Smooth muscle cell (in vitro differentiated cells): ENCODE results near the gene RIN1. TPM values are rescaled to one million over a fixed set of nuclear protein-coding genes. Genes with fewer than 3 reads are reported as not detected.

Source experiments
- DNase-seq: peaks from one replicate; lab custom pipeline; 2025; ENCODE audit not compliant: unreplicated experiment; lab: John Stamatoyannopoulos, UW
- H2AFZ ChIP-seq: fragments of 200-600 bp; sonication (generic); 2 replicates; pipeline ENCODE4 v1.6.0; 2016; ENCODE audit warnings: antibody characterized with exemption, low read depth, mild to moderate bottlenecking
- H3F3A ChIP-seq: fragments of 200-600 bp; sonication (generic); 2 replicates; pipeline ENCODE4 v1.6.0; 2017; ENCODE audit warnings: antibody characterized with exemption, low read depth
- H3K27ac ChIP-seq: fragments of 200-600 bp; sonication (generic); 2 replicates; pipeline ENCODE4 v1.5.1; 2016; ENCODE audit warnings: low read depth, mild to moderate bottlenecking
- H3K27me3 ChIP-seq: fragments of 200-600 bp; sonication (generic); 2 replicates; pipeline ENCODE4 v1.6.1; 2016; ENCODE audit warnings: low read depth, mild to moderate bottlenecking
- H3K36me3 ChIP-seq: fragments of 200-600 bp; sonication (generic); 2 replicates; pipeline ENCODE4 v1.5.1; 2016; ENCODE audit warnings: low read depth
- H3K4me1 ChIP-seq: fragments of 200-600 bp; sonication (generic); 2 replicates; pipeline ENCODE4 v1.5.1; 2016; ENCODE audit warnings: low read depth
- H3K4me2 ChIP-seq: fragments of 200-600 bp; sonication (generic); 2 replicates; pipeline ENCODE4 v1.6.0; 2016; ENCODE audit warnings: mild to moderate bottlenecking
- H3K4me3 ChIP-seq: fragments of 200-600 bp; sonication (generic); 2 replicates; pipeline ENCODE4 v1.5.1; 2016; ENCODE audit warnings: mild to moderate bottlenecking
- H3K79me2 ChIP-seq: fragments of 200-600 bp; sonication (generic); 2 replicates; pipeline ENCODE4 v1.6.0; 2016; ENCODE audit warnings: low read depth, mild to moderate bottlenecking
- H3K9ac ChIP-seq: fragments of 200-600 bp; sonication (generic); 2 replicates; pipeline ENCODE4 v1.6.0; 2016; ENCODE audit warnings: low read depth
- H3K9me3 ChIP-seq: fragments of 200-600 bp; sonication (generic); replicated peaks from 2 replicates; pipeline ENCODE4 v1.5.1; 2016; ENCODE audit warnings: low read depth
- H4K20me1 ChIP-seq: fragments of 200-600 bp; sonication (generic); 2 replicates; pipeline ENCODE4 v1.6.0; 2016; ENCODE audit warnings: low read depth
- CTCF ChIP-seq: fragments of 200-600 bp; sonication (generic); IDR thresholded peaks from 2 replicates; pipeline ENCODE4 v1.5.1; 2017; ENCODE audit warnings: borderline replicate concordance, mild to moderate bottlenecking, antibody characterized with exemption; ENCODE audit not compliant: insufficient read depth, poor library complexity, severe bottlenecking
- WGBS: methylation state at CpG from one replicate; pipeline ENCODE4 v1.1.7; 2016; ENCODE audit warnings: low lambda C conversion rate; 5-methylcytosine and 5-hydroxymethylcytosine counted together
- polyA plus RNA-seq: library from polyadenylated mRNA; unstranded; fragments of >200 nt; fragmentation: Nextera tagmentation; extraction: Ambion mirVana; gene quantifications from 2 replicates; pipeline ENCODE4 v1.2.1, GENCODE V29; 2016
- total RNA-seq: library from RNA; depleted of rRNA; stranded (reverse); fragments of >200 nt; gene quantifications from 2 replicates; pipeline ENCODE4 v1.2.3, GENCODE V29; 2014

Gene RIN1
- total and polyA plus RNA-seq, 2 experiments from 2014 or later: 15.3 to 18.0 TPM

DNA sequence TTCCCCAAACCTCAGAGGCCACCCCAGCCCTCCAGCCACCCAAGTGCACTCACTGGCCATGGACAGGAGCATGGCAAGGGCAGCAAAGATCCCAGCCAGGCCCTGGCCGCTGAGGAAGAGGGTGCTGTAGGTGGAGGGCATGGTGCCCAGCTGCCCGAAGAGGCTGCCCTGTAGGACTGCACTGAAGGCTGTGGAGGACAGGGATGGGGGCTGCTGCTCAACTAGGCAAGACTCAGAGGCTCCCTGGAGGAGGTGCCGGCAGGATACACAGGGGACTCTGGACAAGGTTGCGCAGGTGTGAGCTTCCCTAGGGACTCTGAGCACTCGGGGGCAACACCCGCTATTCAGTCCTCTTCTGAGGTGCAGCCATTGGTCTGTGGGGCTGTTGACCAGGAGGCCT is 32.2 kb upstream of the RIN1 start:
- Histone ChIP-seq H4K20me1 (peaks cover 12% of the 10 kb centered on the region), H3K9ac (no peak overlapping the region), H3K27me3 (no peaks in the 10 kb centered on the region), H3K4me1 (peaks cover 6% of the 10 kb centered on the region), H3K9me3 (no peaks in the 10 kb centered on the region), H3K4me2 (no peak overlapping the region), H3K4me3 (no peak overlapping the region), H3F3A (peaks cover 4% of the 10 kb centered on the region), H2AFZ (no peak overlapping the region), H3K79me2 (no peaks in the 10 kb centered on the region), H3K36me3 (no peaks in the 10 kb centered on the region), H3K27ac (no peak overlapping the region)
- over 99% methylated on average over 6 of the region's 6 CpGs for WGBS
- no peak for TF ChIP-seq CTCF
- DNase-seq: no peak

DNA sequence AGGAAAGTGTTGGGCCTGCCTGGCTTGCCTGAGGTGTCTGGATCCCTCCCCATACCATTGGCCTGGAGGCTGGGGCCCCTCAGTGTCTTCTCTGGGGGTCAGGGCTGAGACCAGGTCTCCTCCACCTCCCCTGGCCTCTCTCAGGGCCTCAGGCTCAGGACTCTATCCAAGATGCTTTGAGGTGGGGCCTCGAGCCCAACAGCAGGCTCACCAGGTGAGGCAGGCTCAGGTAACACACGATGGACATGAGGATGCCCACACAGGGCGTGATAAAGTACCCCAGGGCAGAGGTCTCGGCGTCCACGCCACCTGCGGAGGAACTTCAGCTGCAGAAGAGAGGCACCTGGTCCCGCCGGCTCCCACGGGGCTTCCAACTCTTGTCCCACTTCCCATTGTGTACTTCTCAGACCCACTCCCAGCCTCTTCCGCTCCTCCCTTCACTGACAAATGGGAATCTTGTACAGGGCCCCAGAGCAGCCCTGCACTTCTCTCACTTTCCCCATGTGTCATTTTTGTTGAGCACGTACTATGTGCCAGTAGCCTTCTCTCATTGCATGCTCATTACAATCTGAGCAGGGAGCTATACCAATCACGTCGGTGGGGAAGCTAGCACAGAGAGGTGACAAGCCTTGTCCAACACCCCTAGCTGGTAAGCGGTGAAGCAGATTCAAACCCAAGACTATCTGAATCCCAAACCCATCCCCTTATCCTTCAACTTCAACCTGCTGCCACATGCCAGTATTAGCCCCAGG is 31.5 kb upstream of the RIN1 start:
- Histone ChIP-seq H3K27me3 (no peaks in the 10 kb centered on the region), H3K4me1 (peaks cover 6% of the 10 kb centered on the region), H3K36me3 (no peaks in the 10 kb centered on the region), H3K9me3 (no peaks in the 10 kb centered on the region), H3K27ac (no peak overlapping the region), H4K20me1 (peaks cover 12% of the 10 kb centered on the region), H2AFZ (no peak overlapping the region), H3F3A (peaks cover 3% of the 10 kb centered on the region), H3K9ac (no peak overlapping the region), H3K4me2 (no peak overlapping the region), H3K79me2 (no peaks in the 10 kb centered on the region), H3K4me3 (no peak overlapping the region)
- 97% methylated on average over 15 of the region's 15 CpGs for WGBS
- no peak for DNase-seq
- no peak for TF ChIP-seq CTCF

DNA sequence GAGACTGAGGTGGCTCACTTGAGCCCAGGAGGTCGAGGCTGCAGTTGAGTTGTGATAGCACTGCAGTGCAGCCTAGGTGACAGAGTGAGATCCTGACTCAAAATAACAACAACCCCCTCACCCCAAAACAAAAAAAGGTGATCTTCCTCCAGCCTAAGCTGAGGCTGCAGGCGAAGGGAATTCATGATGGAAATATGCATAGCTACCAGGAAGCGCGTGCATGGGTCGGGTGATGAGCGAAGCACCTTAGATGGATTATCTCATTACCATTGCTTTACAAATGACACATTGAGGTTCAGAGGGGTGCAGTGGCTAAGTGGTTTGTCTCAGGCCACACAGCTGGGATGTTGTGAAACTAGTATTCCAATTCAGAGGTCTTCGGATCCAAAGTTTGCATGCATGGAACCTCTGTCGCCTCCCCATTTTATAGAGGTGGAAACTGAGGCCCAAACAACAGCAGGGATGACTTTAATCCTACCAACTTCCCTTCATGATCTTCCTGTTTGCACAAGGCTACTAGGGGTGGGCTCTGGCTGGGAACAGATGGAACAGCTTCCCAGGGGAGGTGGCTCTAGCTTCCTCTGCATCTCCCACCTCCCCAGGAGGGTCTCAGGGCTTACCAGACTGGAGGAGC is 30.7 kb upstream of the RIN1 start:
- peaks cover 12% of the 10 kb centered on the region for H4K20me1 ChIP-seq
- no peak overlapping the region for H2AFZ ChIP-seq
- TF ChIP-seq CTCF: no peak
- H3K27ac ChIP-seq: no peak overlapping the region
- H3K27me3 ChIP-seq: no peaks in the 10 kb centered on the region
- no peaks in the 10 kb centered on the region for H3K9me3 ChIP-seq
- no peak overlapping the region for H3K4me3 ChIP-seq
- peaks cover 6% of the 10 kb centered on the region for H3K4me1 ChIP-seq
- 96% methylated on average over 8 of the region's 8 CpGs for WGBS
- H3K4me2 ChIP-seq: no peak overlapping the region
- no peaks in the 10 kb centered on the region for H3K79me2 ChIP-seq
- H3K36me3 ChIP-seq: no peaks in the 10 kb centered on the region
- no peak overlapping the region for H3K9ac ChIP-seq
- H3F3A ChIP-seq: no peaks in the 10 kb centered on the region
- no peak for DNase-seq
